ENCODE results near the gene HOXD10. TPM values are rescaled to one million over a fixed set of nuclear protein-coding genes. Genes with fewer than 3 reads are reported as not detected.

The HOXD10 gene
- total and polyA plus RNA-seq, 2 experiments from 2014 or later, result 16.0 to 17.2 TPM

DNA sequence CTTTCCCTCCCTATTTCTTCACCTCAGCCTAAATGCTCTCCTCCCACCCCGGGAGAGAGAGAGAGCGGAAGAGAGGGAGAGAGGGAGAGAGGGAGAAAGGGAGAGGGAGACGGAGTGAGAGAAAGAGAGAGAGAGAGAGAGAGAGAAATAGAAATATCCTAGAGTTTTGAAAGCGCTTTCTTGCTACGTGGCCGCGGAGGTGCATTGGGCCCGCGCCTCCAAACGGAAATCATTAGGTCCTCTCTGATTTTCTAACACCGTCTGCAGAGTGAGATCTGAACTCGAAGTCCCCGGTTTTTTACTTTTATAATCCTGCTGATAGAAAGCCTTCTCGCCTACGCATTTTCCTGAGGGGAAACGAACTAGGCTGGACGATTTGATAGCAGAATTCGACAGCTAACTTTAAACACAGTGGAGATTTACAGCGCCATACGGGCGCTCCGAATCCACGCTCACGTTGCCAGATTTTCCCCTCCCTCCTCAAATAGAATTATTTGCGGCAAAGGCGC is 31.9 kb upstream of the HOXD10 start:
- no peak overlapping the region for H2AFZ ChIP-seq
- no peaks in the 10 kb centered on the region for H4K20me1 ChIP-seq (ENCODE audit: insufficient read depth)
- no peaks in the 10 kb centered on the region for H3K9me3 ChIP-seq (ENCODE audit: low read depth)
- TF ChIP-seq EZH2 (IDR thresholded peaks at IDR 0.05; ENCODE audit: insufficient read depth, poor library complexity, severe bottlenecking) (peak; percentile 96), EZH2phosphoT487 (IDR thresholded peaks at IDR 0.05; ENCODE audit: insufficient read depth, low read depth) (peak; percentile 60; the same call in 1 of the 2 replicates)
- H3K27ac ChIP-seq, result no peak overlapping the region
- DNase-seq, result peak; percentile 50
- H3K4me1 ChIP-seq (ENCODE audit: insufficient read depth), result no peaks in the 10 kb centered on the region
- H3K4me2 ChIP-seq (ENCODE audit: unreplicated experiment), result peak overlapping the region; percentile 15
- no peak overlapping the region for H3K4me3 ChIP-seq
- H3F3A ChIP-seq (ENCODE audit: insufficient read depth), result no peaks in the 10 kb centered on the region
- no peaks in the 10 kb centered on the region for H3K9me2 ChIP-seq (ENCODE audit: insufficient read depth)
- H3K79me2 ChIP-seq (ENCODE audit: insufficient read depth), result no peaks in the 10 kb centered on the region
- H3K9ac ChIP-seq, result no peak overlapping the region
- WGBS, 2 experiments (ENCODE audit: low coverage in 1 of 2, low lambda C conversion rate in 2 of 2, missing lambda C conversion rate in 2 of 2), result 7 to 8% methylated on average over 25 to 26 of the region's 26 CpGs
- H3K36me3 ChIP-seq (ENCODE audit: low read depth), result no peaks in the 10 kb centered on the region
- in situ Hi-C loops (cut with MboI), result no loop called here
- peaks cover 69% of the 10 kb centered on the region for H3K27me3 ChIP-seq (replicated peaks; ENCODE audit: insufficient read depth)

DNA sequence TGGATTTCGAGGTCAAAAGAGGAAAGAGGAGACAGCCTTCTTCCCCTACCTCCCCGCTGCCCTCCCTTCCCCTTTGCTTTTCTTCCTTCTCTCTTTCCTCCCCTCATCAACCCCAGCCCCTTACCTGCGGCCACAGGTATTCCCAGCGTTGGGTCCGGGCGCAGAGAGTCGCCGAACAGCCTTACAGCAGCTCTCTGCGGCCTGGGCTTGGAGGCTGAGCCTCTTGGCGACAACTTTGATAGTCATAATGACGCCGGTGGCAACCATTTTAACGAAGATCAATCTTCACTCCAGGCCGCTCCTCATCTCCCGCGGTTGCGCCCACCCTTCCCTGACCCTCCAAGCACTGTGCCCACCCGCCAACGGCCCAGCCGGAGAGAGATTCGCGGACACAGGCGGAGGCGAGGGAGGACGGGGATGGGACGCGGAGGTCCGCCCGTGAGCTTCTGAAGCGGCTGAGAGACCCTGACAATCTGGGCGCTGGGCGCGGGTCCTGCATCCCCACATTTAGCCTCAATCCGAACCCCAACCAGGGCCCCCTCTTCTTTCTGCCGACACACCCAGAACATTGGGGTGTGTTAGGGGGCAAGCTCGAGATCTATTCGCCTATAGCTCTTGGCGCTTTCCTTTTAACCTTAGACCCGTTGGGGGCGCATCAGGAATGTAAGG is 31.3 kb upstream of the HOXD10 start:
- no peak for DNase-seq
- WGBS, 2 experiments (ENCODE audit: low coverage in 1 of 2, low lambda C conversion rate in 2 of 2, missing lambda C conversion rate in 2 of 2), result 23 to 24% methylated on average over 35 to 39 of the region's 40 CpGs
- Histone ChIP-seq H3K4me3 (0 out of 2 replicates have a peak overlapping the region, but pooled peaks have one; percentile 46), H3K36me3 (ENCODE audit: low read depth) (no peaks in the 10 kb centered on the region), H3K9ac (no peak overlapping the region), H3K9me2 (ENCODE audit: insufficient read depth) (no peaks in the 10 kb centered on the region), H3K4me1 (ENCODE audit: insufficient read depth) (no peaks in the 10 kb centered on the region), H3K9me3 (ENCODE audit: low read depth) (no peaks in the 10 kb centered on the region), H3K4me2 (ENCODE audit: unreplicated experiment) (no peak overlapping the region), H4K20me1 (ENCODE audit: insufficient read depth) (no peaks in the 10 kb centered on the region), H3F3A (ENCODE audit: insufficient read depth) (no peaks in the 10 kb centered on the region), H3K79me2 (ENCODE audit: insufficient read depth) (no peaks in the 10 kb centered on the region), H2AFZ (no peak overlapping the region), H3K27ac (no peak overlapping the region), H3K27me3 (replicated peaks; ENCODE audit: insufficient read depth) (peaks cover 73% of the 10 kb centered on the region)
- TF ChIP-seq EZH2 (IDR thresholded peaks at IDR 0.05; ENCODE audit: insufficient read depth, poor library complexity, severe bottlenecking), result no peak
- in situ Hi-C loops (cut with MboI), result no loop called here

DNA sequence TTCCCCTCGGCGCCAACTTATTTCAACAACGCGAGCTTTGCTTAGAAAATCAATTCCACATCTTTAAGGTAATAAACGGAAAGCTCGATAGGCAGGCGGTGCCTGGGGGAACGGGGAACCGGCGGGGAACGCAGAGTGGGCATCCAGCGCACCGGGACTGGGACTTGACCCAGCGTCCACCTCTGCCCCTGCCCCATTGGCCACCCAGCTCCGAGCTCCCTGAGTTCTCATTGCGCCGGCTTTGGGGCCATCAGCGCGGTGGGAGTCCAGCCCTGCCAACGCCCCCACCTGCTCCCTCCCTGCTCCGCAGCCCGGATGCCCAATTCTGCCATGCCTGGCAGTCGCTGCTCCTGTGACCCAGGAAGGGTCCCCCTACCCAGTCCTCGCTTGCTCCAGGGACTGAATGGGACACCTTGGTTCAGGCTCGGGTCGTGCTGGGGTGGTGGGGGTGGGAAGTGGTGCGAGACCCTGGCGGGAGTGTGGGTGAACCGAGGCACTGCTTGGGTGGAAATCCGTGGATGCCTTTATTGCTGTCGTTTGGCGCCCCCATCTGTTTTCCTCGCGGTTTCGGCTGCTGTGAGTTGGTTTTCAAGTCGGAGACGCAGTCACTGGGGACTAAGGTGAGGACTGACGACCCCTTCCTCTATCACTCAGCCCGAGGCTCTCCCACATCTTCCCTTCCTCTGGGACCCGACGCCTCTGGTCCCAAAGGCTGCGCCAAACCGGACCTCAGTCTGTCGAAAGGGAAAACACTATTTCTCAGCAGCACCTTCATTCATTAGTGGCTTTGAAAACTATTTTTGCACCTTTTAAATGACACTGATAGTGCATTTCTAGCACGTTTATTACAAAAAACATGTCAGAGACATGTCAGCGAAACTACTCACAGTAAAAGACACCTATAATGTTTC is 30.5 kb upstream of the HOXD10 start:
- no peak overlapping the region for H2AFZ ChIP-seq
- H3K27me3 ChIP-seq (replicated peaks; ENCODE audit: insufficient read depth), result peaks cover 73% of the 10 kb centered on the region
- WGBS, 2 experiments (ENCODE audit: low coverage in 1 of 2, low lambda C conversion rate in 2 of 2, missing lambda C conversion rate in 2 of 2), result 12 to 14% methylated on average over 45 to 46 of the region's 46 CpGs
- H3F3A ChIP-seq (ENCODE audit: insufficient read depth), result no peaks in the 10 kb centered on the region
- no peaks in the 10 kb centered on the region for H3K4me1 ChIP-seq (ENCODE audit: insufficient read depth)
- no peaks in the 10 kb centered on the region for H4K20me1 ChIP-seq (ENCODE audit: insufficient read depth)
- H3K79me2 ChIP-seq (ENCODE audit: insufficient read depth), result no peaks in the 10 kb centered on the region
- peak; percentile 66 for DNase-seq
- H3K9me3 ChIP-seq (ENCODE audit: low read depth), result no peaks in the 10 kb centered on the region
- H3K36me3 ChIP-seq (ENCODE audit: low read depth), result no peaks in the 10 kb centered on the region
- TF ChIP-seq EZH2phosphoT487 (IDR thresholded peaks at IDR 0.05; ENCODE audit: insufficient read depth, low read depth), result no peak
- TF ChIP-seq EZH2 (IDR thresholded peaks at IDR 0.05; ENCODE audit: insufficient read depth, poor library complexity, severe bottlenecking), result no peak
- no peak overlapping the region for H3K27ac ChIP-seq
- in situ Hi-C loops (cut with MboI), result no loop called here
- no peak overlapping the region for H3K4me2 ChIP-seq (ENCODE audit: unreplicated experiment)
- no peak overlapping the region for H3K9ac ChIP-seq
- H3K4me3 ChIP-seq, result peak overlapping the region; percentile 46; the same call in 1 of the 2 replicates
- no peaks in the 10 kb centered on the region for H3K9me2 ChIP-seq (ENCODE audit: insufficient read depth)

DNA sequence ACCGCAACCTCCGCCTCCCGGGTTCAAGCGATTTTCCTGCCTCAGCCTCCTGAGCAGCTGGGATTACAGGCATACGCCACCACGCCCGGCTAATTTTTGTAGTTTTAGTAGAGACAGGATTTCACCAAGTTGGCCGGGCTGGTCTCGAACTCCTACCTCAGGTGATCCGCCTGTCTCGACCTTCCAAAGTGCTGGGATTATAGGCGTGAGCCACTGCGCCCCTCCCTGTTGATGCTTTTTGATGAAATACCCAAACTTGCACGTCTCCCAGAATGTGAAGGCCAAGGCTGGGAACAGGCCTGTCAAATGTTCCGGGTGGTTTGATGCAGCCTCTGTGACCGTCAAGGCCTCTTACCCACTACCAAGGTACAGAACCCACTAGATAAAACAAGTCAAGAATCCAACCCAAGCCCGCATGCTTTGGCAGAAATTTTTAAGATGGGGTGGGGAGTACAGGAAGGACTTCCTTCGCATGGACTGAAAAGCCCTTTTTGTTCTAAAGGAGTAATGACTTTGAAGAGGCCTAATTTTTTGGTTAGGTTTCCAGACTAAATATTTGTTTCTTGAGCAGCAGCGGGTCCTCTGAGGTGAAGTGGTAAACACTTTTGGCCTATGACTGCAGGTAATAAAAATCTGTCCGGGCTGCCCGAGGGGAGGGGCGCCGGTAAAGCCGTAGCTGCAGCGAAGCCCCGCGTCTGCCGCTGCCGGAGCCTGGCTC is 29.1 kb upstream of the HOXD10 start:
- Histone ChIP-seq H3K9me2 (ENCODE audit: insufficient read depth) (no peaks in the 10 kb centered on the region), H3F3A (ENCODE audit: insufficient read depth) (no peaks in the 10 kb centered on the region), H3K27me3 (replicated peaks; ENCODE audit: insufficient read depth) (peaks cover 59% of the 10 kb centered on the region), H3K4me2 (ENCODE audit: unreplicated experiment) (peak overlapping the region; percentile 66), H4K20me1 (ENCODE audit: insufficient read depth) (no peaks in the 10 kb centered on the region), H3K9ac (no peak overlapping the region), H3K36me3 (ENCODE audit: low read depth) (no peaks in the 10 kb centered on the region), H3K9me3 (ENCODE audit: low read depth) (no peaks in the 10 kb centered on the region), H3K27ac (no peak overlapping the region), H3K79me2 (ENCODE audit: insufficient read depth) (no peaks in the 10 kb centered on the region), H3K4me1 (ENCODE audit: insufficient read depth) (no peaks in the 10 kb centered on the region), H2AFZ (peak overlapping the region; percentile 64), H3K4me3 (no peak overlapping the region; the same call in 1 of the 2 replicates)
- DNase-seq, result no peak
- in situ Hi-C loops (cut with MboI), result no loop called here
- TF ChIP-seq EZH2phosphoT487 (IDR thresholded peaks at IDR 0.05; ENCODE audit: insufficient read depth, low read depth) (no peak), EZH2 (IDR thresholded peaks at IDR 0.05; ENCODE audit: insufficient read depth, poor library complexity, severe bottlenecking) (no peak)
- 79 to 86% methylated on average over 28 to 29 of the region's 29 CpGs for WGBS, 2 experiments (ENCODE audit: low coverage in 1 of 2, low lambda C conversion rate in 2 of 2, missing lambda C conversion rate in 2 of 2)

Measured in GM23248 (cell line).